HG03196 (cell line): ENCODE data around the gene FOXP1.
A peak's percentile ranks its signal among the peaks of the same experiment; 100 is the strongest.

Experiments used
- ATAC-seq: cut with Tn5 transposase; IDR thresholded peaks from one replicate; pipeline ENCODE4 v1.9.1; 2021; ENCODE audit not compliant: unreplicated experiment

FOXP1 gene

GRCh38 chr3:71228156-71228866 is 355.2 kb downstream of the FOXP1 start:
- no peak for ATAC-seq

GRCh38 chr3:71227270-71227661 is 356.3 kb downstream of the FOXP1 start:
- ATAC-seq, result peak; percentile 7

DNA sequence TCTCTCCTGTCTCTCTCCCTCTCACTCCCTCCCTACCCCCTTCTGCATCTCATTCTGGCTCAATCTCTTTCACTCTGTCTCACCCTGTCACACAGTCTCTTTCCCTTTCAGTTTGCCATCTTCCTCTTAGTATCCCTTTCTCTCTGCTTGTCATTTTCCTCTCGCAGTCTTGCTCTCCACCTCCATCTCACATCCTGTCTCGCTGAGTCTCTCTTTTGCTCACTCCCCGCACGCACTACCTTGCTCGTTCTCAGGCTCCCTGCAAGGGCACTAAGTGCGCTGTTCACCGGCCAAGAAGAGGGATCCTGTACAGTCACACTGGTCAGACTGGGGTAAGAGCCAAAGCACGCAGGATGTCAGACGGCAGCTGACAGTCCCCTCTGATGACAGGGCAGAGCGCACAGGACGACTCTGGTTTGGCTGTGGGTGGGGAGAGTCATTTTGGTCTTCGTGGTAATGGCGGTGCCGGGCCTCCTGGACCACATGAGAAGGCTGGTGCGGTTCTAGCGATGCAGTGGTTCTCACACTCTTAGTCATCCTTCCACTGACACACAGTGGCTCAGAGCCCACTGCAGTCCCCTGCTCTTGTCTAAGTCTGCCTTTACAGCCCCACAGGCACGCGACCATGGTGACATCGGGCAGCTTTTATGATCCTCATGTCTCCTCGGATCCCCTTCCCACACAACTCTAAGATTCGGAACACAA is 356.8 kb downstream of the FOXP1 start:
- ATAC-seq, result peak; percentile 90

- peak; percentile 3 for ATAC-seq
These were observed 357.5 kb downstream of the FOXP1 start for GRCh38 chr3:71225951-71226564.

- no peak for ATAC-seq
These were observed 358.4 kb downstream of the FOXP1 start for GRCh38 chr3:71225002-71225684.

- peak; percentile 96 for ATAC-seq
These were observed 363.5 kb downstream of the FOXP1 start for GRCh38 chr3:71219744-71220638.

DNA sequence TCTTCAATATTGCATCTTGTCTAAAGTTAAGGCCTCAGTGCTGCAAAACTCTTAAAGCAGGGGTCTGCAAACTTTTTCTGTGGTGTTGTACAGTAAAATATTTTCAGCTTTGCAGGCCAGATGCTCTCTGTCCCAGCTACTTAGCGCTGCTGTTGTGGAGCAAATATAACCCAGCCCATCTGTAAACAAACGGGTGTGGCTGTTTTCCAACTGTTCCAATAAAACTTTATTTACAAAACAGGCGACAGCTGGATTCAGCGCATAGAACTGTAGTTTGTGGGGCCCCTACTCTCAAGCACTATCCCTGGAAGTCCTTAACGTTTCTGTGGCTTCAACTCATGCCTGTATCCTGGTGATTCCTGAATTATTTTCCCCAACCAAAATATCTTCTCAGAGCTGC is 365.0 kb downstream of the FOXP1 start:
- no peak for ATAC-seq

DNA sequence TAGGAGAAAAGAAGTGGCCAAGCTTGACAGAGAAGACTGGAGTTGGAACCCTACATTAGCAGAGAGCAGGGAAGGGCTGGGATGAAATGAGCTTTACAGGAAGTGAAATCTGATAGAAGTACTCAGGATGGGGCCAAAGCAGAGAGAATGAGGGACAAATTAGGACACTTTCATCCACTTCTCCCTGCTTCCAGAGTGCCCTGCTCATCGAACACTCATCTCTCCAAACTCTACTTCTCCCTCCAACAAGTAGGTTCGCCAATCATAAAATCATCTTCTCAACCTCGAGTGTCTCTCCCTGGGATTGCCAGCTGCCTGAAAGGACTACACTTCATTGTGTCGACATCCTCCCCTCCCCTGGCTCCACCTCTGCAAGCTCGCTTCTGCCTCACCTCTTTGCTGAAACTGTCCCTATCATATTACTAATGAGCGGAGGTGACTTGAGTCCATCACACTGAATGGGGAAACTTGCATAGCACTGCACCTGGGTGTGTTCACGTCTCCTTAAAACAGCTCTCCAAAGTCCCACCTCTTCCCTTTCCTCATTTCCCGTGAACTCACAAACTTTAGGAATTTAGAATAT is 365.8 kb downstream of the FOXP1 start:
- no peak for ATAC-seq

DNA sequence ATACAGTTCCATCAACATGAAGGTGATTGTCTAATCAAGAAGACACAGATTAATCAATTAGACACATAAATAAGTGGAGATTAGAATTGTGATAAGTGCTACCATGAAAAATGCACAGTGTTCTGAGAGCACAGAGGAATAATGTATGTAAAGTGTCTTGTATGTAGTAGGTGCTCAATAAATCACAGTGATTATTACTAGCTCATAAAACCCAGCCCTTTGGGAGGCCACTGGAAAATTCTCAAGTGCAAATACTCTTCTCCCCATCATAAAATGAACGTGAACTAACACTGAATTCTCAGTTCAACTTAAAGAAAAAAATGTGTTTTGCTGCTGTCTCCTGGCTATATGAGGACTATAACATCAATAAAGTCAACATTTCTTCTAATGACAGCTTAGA is 368.2 kb downstream of the FOXP1 start:
- ATAC-seq, result no peak

GRCh38 chr3:71214797-71215196 is 368.7 kb downstream of the FOXP1 start:
- no peak for ATAC-seq

- ATAC-seq, result no peak
These were observed 369.5 kb downstream of the FOXP1 start for GRCh38 chr3:71214016-71214415.

- ATAC-seq, result no peak
These were observed 372.4 kb downstream of the FOXP1 start for GRCh38 chr3:71211083-71211482.

DNA sequence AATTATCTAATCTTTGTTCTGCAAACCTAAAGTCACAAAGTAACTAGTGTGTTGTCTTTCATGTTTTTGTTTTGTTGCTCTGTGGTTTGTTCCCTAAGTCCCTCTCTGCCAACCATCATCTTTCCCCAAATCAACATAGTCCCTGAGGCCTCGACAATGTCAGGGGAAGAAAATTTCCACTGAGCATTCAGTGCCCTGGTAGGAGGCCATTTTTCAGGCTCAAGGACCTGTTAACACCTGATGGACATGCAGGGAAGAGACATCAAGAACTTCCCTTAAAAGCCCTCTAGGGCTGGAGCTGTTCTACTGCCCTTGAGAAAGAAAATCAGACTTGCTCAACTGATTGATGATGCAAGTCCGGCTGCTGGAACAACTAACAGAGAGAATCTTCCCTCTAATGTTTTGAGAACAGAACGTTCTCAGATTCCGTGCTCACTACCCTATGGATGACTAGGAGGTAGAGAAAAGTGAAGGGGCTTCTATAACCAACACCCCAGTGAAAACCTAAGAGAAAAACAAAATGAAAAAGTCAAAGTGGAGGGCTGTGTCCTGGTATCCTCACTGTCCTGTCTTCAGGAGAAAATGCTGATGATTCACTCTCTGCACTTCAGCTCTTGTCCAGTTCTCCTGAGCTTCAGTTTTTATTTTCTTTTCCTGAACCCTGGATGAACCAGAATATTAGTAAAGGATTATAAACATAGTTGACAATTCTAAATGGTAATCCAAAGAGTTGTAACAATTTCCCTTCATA is 373.1 kb downstream of the FOXP1 start:
- no peak for ATAC-seq

GRCh38 chr3:71208211-71209095 is 375.1 kb downstream of the FOXP1 start:
- no peak for ATAC-seq

- ATAC-seq, result no peak
These were observed 375.9 kb downstream of the FOXP1 start for GRCh38 chr3:71207632-71208031.

- ATAC-seq, result no peak
These were observed 377.0 kb downstream of the FOXP1 start for GRCh38 chr3:71206305-71207165.

DNA sequence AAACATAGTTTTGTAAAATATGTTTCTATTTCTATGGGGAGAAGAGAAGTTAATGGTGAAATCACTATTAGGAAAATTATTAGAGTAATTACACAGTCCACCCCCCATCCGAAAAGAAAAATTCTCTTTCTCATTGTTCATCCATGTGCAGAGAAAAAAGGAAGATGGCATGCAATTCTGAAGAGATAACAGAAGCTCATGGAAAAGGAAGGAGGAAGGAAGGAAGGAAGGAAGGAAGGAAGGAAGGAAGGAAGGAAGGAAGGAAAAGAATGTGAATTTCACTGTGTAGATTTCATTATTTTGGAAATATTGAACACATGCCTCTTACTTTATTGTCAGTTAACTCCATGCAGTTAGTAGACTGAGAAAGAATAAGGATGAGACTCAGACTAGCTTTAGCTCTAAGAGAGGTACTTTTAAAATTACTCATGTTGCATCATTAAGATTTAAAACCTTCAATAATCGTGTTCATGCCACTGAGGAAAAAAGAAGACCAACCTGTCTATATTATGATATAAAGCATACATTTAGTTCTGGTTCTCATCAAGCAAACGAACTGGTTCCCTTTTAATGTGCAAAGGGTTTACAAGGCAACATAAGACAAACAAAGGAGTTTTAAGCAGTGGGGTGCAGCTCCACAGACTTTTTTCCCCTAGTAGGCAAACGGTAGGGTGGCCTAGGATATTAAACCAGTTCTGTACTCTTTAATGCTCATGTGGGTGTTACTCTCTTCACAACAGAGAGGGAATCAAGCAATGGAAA is 379.6 kb downstream of the FOXP1 start:
- ATAC-seq, result no peak
